HG02852 (cell line): ENCODE results near the gene TGFBR3.

Source experiments
- ATAC-seq: cut with Tn5 transposase; IDR thresholded peaks from one replicate; pipeline ENCODE4 v1.9.1; 2021; ENCODE audit warnings: mild to moderate bottlenecking, moderate library complexity; ENCODE audit not compliant: unreplicated experiment

Gene TGFBR3

GRCh38 chr1:91783423-91784170, 102.4 kb downstream of the TGFBR3 start:
- no peak for ATAC-seq

DNA sequence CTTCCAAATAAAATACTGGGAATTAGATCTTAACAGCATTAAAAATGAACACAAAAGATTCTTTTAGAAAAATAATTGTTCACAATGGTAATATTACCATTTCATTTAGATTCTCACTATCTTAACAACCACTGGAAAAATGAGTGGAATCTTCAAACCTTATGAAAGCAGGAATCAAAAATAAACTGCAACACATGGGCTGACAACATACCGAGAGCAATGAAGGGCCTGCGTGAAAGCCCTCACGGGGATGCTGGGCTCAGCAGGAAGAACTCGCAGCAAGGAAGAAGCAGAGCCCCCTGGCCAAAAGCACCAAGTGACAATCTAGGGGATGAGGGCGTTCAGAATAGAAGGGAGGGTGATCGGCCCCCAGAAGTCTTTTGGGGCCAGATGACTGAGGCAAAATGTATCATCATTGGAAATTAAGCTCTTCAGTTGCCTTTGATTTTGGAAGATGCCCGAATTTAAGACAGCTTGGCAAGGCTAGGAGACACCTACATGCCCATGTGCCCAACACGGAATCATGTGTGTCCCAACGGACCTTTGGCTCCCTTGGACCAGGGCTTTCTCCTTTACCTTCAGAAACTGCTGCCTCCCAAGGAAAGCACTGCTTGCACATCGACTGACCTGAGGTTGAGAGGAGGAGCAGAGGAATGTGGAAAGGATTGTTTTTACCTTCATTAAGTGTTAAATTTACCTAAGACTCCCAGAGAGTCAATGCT, 103.9 kb downstream of the TGFBR3 start:
- ATAC-seq, result no peak

DNA sequence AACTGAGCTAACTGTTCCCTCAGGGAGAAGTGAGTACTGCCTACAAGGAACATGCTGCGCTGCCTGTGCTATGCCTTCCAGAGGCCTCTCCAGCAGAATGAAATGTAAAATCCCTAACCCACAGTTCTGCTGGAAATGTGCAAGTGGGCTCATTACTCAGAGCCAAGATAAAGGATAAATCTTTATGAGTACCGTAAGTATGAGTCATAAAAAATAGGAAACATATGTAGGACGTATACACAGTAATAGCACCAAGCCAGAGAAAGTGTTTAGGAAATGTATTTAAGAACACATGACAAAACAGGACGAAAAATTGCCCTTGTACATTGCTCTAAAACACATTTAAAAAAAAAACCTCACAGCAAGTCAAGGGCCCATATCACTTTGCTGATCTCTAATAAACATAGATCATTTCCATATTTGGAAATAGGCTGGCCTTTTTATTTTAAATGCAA, 104.6 kb downstream of the TGFBR3 start:
- ATAC-seq, result no peak

- no peak for ATAC-seq
Observed at GRCh38 chr1:91779548-91780021, 106.4 kb downstream of the TGFBR3 start.

GRCh38 chr1:91778964-91779363, 107.0 kb downstream of the TGFBR3 start:
- ATAC-seq, result no peak

DNA sequence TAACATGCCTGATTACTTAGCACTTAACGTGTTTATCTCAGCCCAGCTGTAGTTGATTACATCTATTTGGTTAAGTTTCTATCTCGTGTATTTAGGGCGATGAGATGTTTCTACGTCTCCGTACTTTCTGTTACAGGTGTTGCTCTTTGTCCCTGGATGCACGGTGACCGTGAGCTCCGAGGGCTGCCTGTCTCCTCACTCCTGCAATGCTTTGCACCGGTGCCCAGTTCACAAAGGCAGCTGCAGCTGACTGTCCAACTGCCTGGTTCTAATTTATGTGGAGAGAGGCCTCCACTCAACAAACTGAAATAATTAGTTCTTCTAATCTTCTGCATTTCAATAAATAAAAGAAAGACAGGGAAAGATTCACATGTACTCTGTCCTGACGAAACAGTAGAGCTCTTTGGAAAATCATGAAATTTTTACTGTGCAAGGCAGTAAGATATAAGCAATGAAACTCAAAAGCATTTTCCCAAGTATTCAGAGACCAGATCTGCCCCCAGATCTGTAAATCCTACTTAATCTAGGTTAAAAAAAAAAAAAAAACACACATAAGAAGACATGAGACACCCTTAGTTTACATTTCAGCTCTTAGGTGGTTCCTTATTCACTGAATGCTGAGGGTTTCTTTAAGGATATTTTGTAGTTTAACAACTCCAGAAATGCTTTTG, 108.2 kb downstream of the TGFBR3 start:
- no peak for ATAC-seq

DNA sequence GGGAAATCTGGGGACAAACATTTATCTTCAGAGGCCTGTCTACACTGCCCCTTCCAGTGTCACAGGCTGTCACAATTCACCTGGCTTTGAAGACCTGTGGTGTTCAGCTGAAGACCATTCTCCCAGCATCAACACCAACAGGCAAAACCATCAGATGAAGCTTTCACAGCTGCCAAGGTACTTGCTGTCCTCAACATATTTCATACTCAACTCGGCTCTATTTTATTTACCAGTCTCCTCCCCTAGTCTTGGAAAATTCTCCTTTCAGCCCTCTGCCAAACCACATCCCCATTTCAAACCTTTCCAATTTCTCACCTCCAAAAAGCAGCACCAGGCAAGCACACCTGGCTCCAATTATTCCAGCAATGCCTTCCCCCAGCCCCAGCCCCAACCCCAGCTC, 108.8 kb downstream of the TGFBR3 start:
- ATAC-seq, result no peak

DNA sequence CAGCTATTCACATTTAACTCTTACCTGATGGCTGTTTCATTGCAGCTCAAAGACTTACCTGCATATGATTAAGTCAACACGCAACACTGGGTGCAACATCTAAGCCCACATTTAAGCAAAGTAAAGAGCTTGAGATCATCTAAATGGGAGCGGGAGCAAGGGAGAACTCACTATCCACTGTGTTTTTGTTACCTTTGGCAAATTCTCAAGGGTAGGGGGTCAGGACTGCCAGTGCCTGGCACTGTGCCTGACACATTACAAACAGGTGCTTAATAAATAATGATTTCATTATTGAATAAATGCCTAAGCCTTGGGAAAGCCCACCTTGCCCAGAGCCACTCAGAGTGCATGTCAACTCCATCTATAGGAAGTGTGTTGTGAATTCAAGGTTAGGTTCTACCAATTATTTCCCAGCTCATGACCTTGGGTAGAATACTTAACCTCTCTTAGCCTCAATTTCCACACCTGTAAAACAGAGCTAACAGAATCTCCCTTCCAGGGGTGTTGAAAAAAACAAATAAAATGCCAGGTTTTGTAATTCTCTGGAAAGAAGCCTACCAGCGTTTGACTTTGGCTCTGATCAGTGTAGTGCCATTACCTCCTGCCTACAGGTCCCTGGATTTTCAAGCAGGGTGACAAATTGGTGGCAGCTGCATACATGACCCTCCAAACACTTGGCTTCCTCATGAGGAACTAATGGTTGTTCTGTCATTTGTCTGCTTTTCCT, 109.7 kb downstream of the TGFBR3 start:
- no peak for ATAC-seq

DNA sequence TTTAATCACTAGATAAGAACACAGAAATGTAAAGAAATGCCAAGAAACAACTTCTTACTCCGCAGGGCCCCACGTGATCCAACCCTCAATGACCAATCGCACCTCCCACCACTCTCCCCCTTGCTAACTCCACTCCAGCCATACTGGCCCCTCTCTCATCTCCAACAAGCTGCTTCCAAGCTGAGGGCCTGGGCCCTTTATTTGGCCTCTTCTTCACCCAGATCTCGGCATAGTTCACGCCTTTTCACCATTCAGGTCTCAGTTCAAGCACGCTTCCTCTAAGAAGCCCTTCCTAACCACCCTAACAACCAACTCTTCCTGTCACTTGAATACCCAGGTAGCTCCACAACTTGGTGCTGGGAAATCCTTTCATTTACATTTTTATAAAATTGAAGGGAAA, 110.7 kb downstream of the TGFBR3 start:
- ATAC-seq, result no peak

GRCh38 chr1:91774520-91775203, 111.3 kb downstream of the TGFBR3 start:
- no peak for ATAC-seq

DNA sequence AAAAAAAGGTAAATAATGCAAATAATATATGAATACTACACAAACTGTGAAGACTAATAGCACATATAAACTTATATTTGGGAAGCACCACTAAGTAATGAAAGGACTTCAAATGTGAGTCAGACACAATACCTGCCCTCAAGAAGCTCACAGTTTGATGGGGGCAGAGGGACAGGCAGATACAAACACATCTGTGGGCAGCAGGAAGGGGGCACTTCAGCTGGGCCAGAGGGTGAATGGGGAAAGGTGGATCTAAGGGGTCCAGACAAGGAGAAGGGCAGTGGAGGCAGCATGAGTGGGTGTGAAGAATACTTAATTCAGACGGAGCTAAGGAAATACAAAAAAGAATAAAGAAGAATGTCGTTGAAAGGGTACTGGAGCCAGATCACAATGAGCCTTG, 114.2 kb downstream of the TGFBR3 start:
- ATAC-seq, result no peak

GRCh38 chr1:91770667-91771268, 115.2 kb downstream of the TGFBR3 start:
- no peak for ATAC-seq

DNA sequence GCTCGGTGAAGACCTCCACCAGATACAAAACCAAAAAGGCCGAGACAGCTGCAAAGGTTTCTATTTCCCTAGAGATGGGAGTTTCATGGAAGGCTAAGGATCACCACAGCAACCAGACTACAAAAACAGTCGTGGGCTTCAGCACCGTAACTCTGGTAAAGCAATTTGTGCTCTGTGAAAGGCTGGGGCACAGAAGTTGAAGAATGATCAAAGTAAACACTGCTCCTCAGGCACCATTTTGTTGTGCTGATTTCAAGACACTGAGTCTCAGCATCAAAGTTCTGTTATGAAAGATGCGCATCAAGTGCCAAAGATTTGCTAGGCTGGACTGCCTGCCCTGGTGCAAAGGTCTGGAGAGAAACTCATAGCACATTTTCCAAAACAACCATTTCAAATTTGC, 116.2 kb downstream of the TGFBR3 start:
- no peak for ATAC-seq

DNA sequence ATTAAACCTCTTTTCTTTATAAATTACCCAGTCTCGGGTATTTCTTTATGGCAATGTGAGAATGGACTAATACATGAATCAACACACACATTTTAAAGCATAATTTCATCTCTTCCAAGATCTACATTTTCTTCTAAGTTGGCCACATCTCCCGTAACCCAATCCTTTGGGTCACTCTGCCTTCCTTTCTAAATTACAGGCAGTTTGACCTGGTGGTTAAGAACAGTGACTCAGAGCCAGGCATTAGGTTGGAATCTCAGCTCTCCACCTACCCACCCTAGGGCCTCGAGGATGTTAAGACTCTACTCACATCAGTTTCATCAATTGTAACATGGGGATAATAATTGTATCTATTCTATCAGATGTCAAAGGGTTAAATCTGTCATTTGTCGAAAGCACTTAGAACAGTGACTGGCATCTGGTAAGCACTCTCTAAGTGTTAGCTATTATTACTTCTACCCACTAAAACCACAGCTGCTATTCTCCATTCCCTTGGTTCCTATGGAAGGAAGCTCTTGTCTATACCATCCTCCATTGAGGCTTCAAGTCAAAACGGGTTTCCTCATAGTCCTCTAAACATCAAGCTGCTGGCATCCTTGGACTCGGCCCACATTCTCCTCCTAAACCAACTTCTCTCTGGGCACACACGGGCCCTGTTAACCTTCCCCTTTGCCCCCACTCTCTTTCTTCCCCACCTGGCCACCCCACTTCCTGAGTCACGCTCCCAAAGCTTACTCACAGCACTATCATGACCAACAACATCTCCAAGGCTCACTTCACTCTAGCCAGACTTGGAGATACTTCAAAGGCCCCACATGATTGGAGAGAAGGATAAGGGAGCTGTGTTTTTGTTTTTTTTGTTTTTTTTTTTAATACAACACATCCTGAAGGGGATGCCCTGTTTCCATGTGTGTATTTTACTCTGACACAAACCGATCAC, 116.9 kb downstream of the TGFBR3 start:
- no peak for ATAC-seq

- no peak for ATAC-seq
Observed at GRCh38 chr1:91768120-91768519, 117.8 kb downstream of the TGFBR3 start.

GRCh38 chr1:91766883-91767282, 119.1 kb downstream of the TGFBR3 start:
- ATAC-seq, result no peak

GRCh38 chr1:91765880-91766443, 120.0 kb downstream of the TGFBR3 start:
- no peak for ATAC-seq

- no peak for ATAC-seq
Observed at GRCh38 chr1:91765293-91765692, 120.7 kb downstream of the TGFBR3 start.
